GM12801 (cell line): ENCODE data around the gene AKAP9.

Experiments
- TF ChIP-seq, protein P1 (sequence below): IDR thresholded peaks from one replicate; pipeline ENCODE4 v1.5.1; 2011; ENCODE audit warnings: control low read depth; ENCODE audit not compliant: insufficient read length; ENCODE audit errors: extremely low read depth

AKAP9 gene

DNA sequence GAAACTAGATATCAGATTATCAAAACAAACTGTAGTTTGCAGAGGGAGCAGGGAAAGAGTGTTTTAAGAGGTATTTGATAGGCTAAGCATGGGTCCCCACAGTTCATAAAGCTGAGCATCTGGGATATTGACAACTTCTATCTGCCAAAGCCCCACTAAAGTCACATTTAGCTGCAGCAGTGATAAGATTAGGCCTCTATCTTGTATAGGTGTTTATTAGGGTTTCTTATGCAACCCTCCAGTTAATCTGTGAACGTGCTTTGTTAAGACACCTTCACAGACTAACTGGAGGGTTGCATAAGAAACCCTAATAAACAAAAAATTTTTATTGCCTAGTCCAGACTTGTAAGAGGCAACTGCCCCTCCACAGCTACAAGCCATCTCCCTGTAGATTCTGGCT is 115.6 kb downstream of the AKAP9 start:
- TF ChIP-seq, protein P1, sequence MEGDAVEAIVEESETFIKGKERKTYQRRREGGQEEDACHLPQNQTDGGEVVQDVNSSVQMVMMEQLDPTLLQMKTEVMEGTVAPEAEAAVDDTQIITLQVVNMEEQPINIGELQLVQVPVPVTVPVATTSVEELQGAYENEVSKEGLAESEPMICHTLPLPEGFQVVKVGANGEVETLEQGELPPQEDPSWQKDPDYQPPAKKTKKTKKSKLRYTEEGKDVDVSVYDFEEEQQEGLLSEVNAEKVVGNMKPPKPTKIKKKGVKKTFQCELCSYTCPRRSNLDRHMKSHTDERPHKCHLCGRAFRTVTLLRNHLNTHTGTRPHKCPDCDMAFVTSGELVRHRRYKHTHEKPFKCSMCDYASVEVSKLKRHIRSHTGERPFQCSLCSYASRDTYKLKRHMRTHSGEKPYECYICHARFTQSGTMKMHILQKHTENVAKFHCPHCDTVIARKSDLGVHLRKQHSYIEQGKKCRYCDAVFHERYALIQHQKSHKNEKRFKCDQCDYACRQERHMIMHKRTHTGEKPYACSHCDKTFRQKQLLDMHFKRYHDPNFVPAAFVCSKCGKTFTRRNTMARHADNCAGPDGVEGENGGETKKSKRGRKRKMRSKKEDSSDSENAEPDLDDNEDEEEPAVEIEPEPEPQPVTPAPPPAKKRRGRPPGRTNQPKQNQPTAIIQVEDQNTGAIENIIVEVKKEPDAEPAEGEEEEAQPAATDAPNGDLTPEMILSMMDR = no peak

DNA sequence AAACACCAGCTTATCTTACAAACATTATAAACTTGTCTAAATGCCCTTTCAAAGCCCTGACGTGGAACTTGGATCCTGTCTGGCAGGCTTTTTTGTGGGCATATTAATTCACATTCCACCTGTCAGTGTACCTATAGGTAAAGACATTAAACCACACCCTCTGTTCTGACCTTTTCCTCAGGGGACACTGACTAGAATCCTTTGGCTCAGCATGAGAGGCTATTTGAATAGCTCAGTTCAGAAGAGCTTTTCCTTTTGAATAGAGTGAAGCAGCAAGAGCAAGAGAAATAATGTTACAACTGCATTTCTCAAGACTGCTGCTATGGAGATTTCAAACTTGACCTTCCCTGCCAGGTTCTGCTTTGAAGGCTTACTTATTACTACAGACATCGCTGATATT is 116.7 kb downstream of the AKAP9 start:
- TF ChIP-seq, protein P1 = no peak

DNA sequence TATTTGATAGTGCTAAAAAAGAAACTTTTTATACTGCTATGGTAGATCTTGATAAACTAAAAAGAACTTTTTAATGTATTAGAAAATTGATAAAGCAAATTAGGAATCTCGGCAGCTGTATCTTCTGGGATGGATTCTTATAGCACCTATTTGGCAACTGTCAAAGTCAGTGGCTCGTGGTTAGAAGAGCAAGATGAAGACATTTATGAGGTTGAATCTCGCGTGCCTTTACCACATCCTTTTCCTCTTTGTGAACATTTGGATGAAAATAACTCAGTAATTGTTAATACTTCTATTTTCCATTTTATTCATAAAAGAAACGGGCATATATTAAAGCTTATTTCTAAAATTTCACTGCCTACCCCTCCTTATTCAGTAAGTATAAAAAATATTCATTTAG is 117.4 kb downstream of the AKAP9 start:
- TF ChIP-seq, protein P1 = no peak

DNA sequence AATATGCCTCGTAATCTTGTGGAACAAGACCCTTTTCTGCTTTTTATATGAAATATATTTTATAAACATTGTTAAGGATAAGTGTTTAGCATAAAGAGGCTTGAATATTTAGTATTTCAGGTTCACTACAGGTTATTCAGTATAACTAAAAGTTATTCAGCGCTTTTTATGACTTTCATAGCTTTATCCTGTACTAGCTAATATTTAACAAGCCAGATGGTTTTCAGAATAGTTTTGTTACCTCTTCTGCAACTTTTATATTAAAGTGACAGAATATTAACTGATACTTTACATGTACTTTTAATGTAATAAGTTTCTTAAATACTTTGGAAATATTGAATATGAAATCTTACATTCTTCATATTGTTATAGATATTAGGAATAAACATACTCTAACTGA is 118.2 kb downstream of the AKAP9 start:
- TF ChIP-seq, protein P1 = no peak

DNA sequence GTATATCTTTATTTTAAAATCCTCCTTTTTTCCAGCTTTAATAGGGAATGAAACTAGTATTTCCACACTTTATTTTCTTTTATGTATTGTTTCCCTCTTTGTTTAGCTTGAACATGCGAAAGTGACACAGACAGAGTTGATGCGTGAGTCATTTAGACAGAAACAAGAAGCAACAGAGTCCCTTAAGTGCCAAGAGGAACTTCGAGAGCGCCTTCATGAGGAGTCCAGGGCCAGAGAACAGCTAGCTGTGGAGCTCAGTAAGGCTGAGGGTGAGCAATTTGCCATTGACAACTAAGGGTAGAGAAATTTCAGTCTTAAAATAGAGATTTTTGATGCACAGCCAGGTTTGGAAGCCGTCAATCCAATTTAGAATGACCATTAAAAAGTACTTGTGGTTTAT is 120.5 kb downstream of the AKAP9 start:
- TF ChIP-seq, protein P1 = no peak

DNA sequence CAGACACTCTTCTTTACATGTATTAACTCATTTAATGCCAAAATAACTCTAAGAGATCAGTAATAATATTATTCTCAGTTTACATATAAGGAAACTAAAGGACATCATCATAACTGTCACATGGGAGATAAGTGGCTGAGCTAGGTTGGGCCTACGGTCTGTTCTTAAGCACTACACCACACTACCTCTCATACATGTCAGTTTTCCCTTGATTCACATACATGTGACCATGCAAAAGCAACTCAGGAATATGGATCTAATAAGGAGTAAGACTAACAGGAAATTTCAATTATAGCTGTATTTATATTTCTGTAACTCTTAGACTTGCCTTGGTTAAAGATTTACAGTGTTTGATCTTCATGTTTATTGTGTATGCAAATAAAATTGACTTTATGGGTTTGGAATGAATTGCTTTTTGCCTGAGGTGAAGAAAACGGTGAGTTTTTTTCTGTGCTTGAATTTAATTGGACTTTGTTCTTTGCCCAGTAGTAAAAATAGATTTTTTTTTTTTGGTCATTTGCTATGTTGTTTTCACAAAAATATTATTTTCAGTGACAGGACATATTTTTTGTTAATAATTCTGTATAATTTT is 123.9 kb downstream of the AKAP9 start:
- TF ChIP-seq, protein P1 = no peak

DNA sequence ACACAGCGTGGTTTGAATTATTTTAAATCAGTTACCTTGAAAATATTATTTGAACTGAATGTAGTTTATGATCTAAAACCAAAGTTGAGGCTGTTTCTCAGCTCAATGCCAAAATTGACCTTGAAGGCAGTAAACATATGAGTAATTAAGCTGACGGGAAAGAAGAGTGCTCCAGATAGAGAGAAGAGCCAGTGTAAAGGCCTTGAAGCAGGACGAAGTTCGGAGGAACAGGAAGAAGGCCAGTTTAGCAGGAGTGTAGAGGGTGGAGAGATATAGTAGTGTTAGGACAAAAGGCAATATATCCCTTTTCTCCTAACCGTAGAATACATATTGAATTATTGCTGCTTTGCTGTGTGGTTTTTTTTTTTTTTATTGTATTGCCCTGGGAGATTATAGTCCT is 130.4 kb downstream of the AKAP9 start:
- TF ChIP-seq, protein P1 = no peak

DNA sequence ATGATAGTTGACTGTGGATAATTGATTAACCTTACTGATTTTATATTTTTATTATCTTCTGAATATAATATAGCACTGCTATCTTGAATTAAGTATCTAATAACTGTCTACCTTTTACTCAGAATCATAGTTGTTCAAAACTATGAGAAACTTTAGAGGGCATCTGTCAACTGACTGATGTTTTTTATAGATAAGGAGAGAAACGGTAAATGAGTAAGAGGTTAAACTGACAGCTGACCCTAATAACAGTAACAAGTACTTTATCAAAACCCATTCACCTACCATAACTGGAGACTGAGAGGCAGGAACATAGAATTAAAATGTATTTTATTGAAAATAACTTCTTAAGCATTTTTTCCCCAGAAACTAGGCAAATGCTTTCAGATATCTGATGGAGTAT is 131.5 kb downstream of the AKAP9 start:
- TF ChIP-seq, protein P1 = no peak
